ACC112 (cell line): Measurements from ENCODE around the gene SMC6.

ENCODE experiments used
- H2AFZ ChIP-seq: fragments of 200-600 bp; sonication (generic); one replicate; pipeline ENCODE4 v1.6.0; 2017; ENCODE audit warnings: antibody characterized with exemption, low read length; ENCODE audit not compliant: unreplicated experiment
- H3K27ac ChIP-seq: fragments of 200-600 bp; sonication (generic); 2 replicates; pipeline ENCODE4 v1.5.1; 2014; ENCODE audit warnings: low read depth, mild to moderate bottlenecking, antibody characterized with exemption, low read length, moderate library complexity
- H3K27me3 ChIP-seq: fragments of 200-600 bp; sonication (generic); 2 replicates; pipeline ENCODE4 v1.6.1; 2014; ENCODE audit warnings: mild to moderate bottlenecking, antibody characterized with exemption, low read length, moderate library complexity, mixed read lengths; ENCODE audit not compliant: insufficient read depth
- H3K36me3 ChIP-seq: fragments of 200-600 bp; sonication (generic); 2 replicates; pipeline ENCODE4 v1.6.1; 2016; ENCODE audit warnings: mild to moderate bottlenecking, antibody characterized with exemption, low read length, moderate library complexity, mixed read lengths; ENCODE audit not compliant: insufficient read depth
- H3K4me1 ChIP-seq: fragments of 200-600 bp; sonication (generic); one replicate; pipeline ENCODE4 v1.6.1; 2016; ENCODE audit warnings: low read length, mixed read lengths; ENCODE audit not compliant: insufficient read depth, unreplicated experiment, control insufficient read depth
- H3K4me3 ChIP-seq: fragments of 200-600 bp; sonication (generic); 2 replicates; pipeline ENCODE4 v1.5.1; 2014; ENCODE audit warnings: mild to moderate bottlenecking, low read depth, low read length
- H3K79me2 ChIP-seq: fragments of 200-600 bp; sonication (generic); one replicate; pipeline ENCODE4 v1.6.0; 2016; ENCODE audit warnings: low read length; ENCODE audit not compliant: control insufficient read depth, unreplicated experiment, insufficient read depth

SMC6 gene

GRCh38 chr2:17630089-17630488 lies 123.5 kb downstream of the SMC6 start:
- no peak overlapping the region for H3K4me3 ChIP-seq
- no peaks in the 10 kb centered on the region for H3K79me2 ChIP-seq
- no peak overlapping the region for H3K27ac ChIP-seq
- H3K27me3 ChIP-seq: no peaks in the 10 kb centered on the region
- no peaks in the 10 kb centered on the region for H3K4me1 ChIP-seq
- no peaks in the 10 kb centered on the region for H3K36me3 ChIP-seq
- no peak overlapping the region for H2AFZ ChIP-seq

- Histone ChIP-seq H3K4me1 (no peaks in the 10 kb centered on the region), H3K36me3 (no peaks in the 10 kb centered on the region), H3K4me3 (no peak overlapping the region), H3K79me2 (no peaks in the 10 kb centered on the region), H3K27ac (no peak overlapping the region), H3K27me3 (no peaks in the 10 kb centered on the region), H2AFZ (no peak overlapping the region)
Measured at GRCh38 chr2:17628349-17629261, 125.0 kb downstream of the SMC6 start.

GRCh38 chr2:17627434-17627833 lies 126.2 kb downstream of the SMC6 start:
- H2AFZ ChIP-seq: no peak overlapping the region
- no peaks in the 10 kb centered on the region for H3K36me3 ChIP-seq

DNA sequence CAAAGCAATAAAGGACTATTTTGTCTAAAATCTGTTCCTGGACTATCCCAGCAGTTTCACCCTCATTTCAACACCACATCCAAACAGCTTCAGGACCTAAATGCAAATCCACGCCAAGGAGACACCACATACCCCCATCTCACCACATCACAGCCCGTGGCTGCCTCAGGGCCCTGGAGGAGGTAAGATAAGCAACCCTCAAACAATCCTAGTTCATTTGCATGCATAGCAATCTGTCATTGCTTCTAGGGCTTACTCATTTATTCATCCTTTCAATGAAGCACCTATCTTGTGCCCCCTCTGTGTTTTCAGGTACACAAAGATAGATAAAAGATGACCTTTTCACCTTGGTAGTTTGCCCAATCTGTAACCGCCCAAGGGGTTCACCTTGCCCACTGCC lies 126.6 kb downstream of the SMC6 start:
- Histone ChIP-seq H3K79me2 (no peaks in the 10 kb centered on the region), H3K27ac (no peak overlapping the region), H3K36me3 (no peaks in the 10 kb centered on the region), H3K4me1 (peaks cover 2% of the 10 kb centered on the region), H3K4me3 (no peak overlapping the region), H2AFZ (no peak overlapping the region), H3K27me3 (no peaks in the 10 kb centered on the region)

More at GRCh38 chr2:17627434-17627833, 126.2 kb downstream of the SMC6 start:
- Histone ChIP-seq H3K27me3 (no peaks in the 10 kb centered on the region), H3K4me1 (no peaks in the 10 kb centered on the region), H3K79me2 (no peaks in the 10 kb centered on the region), H3K4me3 (no peak overlapping the region), H3K27ac (no peak overlapping the region)

GRCh38 chr2:17625446-17625845 lies 128.2 kb downstream of the SMC6 start:
- H3K79me2 ChIP-seq: no peaks in the 10 kb centered on the region
- no peak overlapping the region for H2AFZ ChIP-seq
- H3K36me3 ChIP-seq: no peaks in the 10 kb centered on the region
- no peak overlapping the region for H3K4me3 ChIP-seq
- no peaks in the 10 kb centered on the region for H3K27me3 ChIP-seq
- H3K4me1 ChIP-seq: peaks cover 16% of the 10 kb centered on the region
- no peak overlapping the region for H3K27ac ChIP-seq

DNA sequence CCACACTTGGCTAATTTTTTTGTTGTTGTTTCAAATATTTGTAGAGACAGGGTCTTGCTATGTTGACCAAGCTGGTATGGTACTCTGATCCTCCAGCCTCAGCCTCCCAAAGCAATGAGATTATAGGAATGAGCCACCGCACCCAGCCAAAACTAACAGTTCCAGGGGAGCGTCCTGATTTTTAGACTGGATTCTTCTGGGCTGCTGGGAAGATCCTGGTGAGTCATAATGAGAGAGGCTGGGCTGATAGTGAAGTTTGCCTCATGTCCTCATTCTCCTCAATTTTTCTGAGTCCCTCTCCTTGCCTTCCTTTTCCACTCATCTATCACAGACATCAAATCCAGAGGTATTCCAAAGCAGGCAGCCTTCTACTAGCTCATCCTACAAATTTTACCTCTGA lies 131.8 kb downstream of the SMC6 start:
- Histone ChIP-seq H3K4me3 (no peak overlapping the region), H3K4me1 (peaks cover 21% of the 10 kb centered on the region), H3K36me3 (no peaks in the 10 kb centered on the region), H3K27me3 (no peaks in the 10 kb centered on the region), H2AFZ (no peak overlapping the region), H3K27ac (no peak overlapping the region), H3K79me2 (no peaks in the 10 kb centered on the region)

DNA sequence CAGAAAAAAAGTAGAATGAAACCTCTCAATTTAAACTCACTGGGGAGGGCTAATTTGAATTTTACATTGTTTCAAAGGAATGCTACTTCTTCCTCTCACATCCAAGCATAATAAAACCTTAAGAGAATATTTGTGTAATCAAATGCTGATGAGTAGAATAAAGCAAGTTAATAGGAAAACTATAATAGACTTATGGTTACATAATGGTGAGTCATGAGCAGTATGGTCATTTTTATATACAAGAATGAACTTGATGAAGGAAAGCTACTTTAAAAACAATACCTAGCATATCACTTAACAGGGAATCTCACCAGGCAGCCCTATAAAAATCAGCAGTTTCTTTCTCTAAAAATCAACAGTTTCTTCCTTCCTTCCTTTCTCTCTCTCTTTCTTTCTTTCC lies 132.8 kb downstream of the SMC6 start:
- Histone ChIP-seq H3K4me1 (peaks cover 30% of the 10 kb centered on the region), H3K27me3 (no peaks in the 10 kb centered on the region), H3K27ac (peak overlapping the region; percentile 13; the same call in 1 of the 2 replicates), H3K4me3 (peak overlapping the region; percentile 0; the same call in 1 of the 2 replicates), H2AFZ (no peak overlapping the region), H3K36me3 (no peaks in the 10 kb centered on the region), H3K79me2 (no peaks in the 10 kb centered on the region)

DNA sequence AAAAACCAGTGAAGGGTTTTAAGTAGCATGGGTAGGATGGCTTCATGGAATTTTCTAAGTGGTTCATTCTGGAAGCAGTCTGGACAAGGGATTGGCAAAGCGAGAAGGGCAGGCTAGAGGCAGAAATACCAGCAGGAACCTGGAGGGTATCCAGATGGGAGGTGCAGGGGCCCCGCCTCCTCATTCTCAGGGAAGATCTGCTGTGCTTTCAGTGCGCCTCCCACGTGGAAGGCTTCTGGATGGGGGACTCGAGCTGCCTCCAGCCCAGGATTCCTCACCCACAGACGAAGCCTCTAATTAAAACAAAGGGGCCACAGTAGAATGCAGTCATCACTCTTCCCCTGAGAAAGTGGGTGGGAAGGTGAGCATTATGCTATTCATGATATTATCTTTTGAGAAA lies 133.3 kb downstream of the SMC6 start:
- no peak overlapping the region for H2AFZ ChIP-seq
- no peaks in the 10 kb centered on the region for H3K27me3 ChIP-seq
- H3K36me3 ChIP-seq: no peaks in the 10 kb centered on the region
- H3K4me3 ChIP-seq: peak overlapping the region; percentile 0; the same call in 1 of the 2 replicates
- peaks cover 35% of the 10 kb centered on the region for H3K4me1 ChIP-seq
- H3K27ac ChIP-seq: peak overlapping the region; percentile 13; the same call in 1 of the 2 replicates
- no peaks in the 10 kb centered on the region for H3K79me2 ChIP-seq

- H3K4me3 ChIP-seq: no peak overlapping the region
- peaks cover 40% of the 10 kb centered on the region for H3K4me1 ChIP-seq
- no peaks in the 10 kb centered on the region for H3K27me3 ChIP-seq
- H3K79me2 ChIP-seq: no peaks in the 10 kb centered on the region
- H3K36me3 ChIP-seq: no peaks in the 10 kb centered on the region
- no peak overlapping the region for H3K27ac ChIP-seq
- H2AFZ ChIP-seq: no peak overlapping the region
Measured at GRCh38 chr2:17617955-17618354, 135.7 kb downstream of the SMC6 start.

DNA sequence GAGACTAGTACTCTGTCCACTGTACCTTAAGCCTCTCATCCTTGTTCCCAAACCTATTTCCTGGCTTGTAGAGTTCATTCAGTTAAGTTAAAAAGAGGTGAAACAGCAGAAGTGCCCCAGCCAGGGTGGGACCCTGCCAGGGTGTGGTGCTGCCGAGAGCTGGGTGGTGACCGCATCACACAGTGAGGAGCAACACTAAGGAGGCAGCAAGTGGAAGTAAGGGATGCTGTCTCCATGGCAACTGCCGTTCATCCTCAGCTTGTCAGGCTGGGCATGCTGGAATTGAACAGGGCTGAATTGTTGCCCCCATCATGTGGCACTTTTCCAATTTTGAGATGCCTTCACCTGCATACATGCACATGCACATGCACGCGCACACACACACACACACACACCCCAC lies 136.1 kb downstream of the SMC6 start:
- Histone ChIP-seq H3K79me2 (no peaks in the 10 kb centered on the region), H3K27ac (no peak overlapping the region), H3K36me3 (no peaks in the 10 kb centered on the region), H2AFZ (no peak overlapping the region), H3K4me3 (no peak overlapping the region), H3K4me1 (peaks cover 40% of the 10 kb centered on the region), H3K27me3 (no peaks in the 10 kb centered on the region)

DNA sequence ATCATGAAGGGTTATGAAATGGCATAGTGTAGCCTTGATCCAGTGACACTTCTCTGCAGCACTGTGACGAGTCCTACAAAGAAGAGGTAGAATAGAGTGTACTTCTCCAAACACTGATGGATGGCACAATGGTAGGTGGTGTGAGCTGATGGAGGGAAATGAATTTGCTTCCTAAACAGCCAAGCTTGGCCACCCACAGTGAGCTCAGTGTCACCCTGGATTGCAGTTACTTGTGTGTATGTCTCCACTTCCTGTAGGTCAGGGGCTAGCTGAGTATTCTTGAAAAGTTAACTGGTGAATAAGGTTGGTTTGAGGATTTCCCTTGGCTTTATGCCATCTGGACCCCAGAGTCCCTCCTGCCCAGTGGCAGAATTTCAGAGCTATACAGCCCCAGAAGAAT lies 137.2 kb downstream of the SMC6 start:
- H3K79me2 ChIP-seq: no peaks in the 10 kb centered on the region
- no peaks in the 10 kb centered on the region for H3K27me3 ChIP-seq
- peaks cover 33% of the 10 kb centered on the region for H3K4me1 ChIP-seq
- H3K4me3 ChIP-seq: no peak overlapping the region
- peak overlapping the region; percentile 66; the same call in 1 of the 2 replicates for H3K27ac ChIP-seq
- H2AFZ ChIP-seq: no peak overlapping the region
- no peaks in the 10 kb centered on the region for H3K36me3 ChIP-seq
